Activated CD4-positive, alpha-beta T cell treated with anti-CD3 and anti-CD28 coated beads, Interleukin-2, Interleukin-4, amounts not matched to agents 100 ng/mL and 50 ng/mL, durations not matched to agents 16 hours and 8 hours (primary cell): Measurements from ENCODE around the gene R3HDML.
"Not testable (repeated sequence)": the region's sequence is repeated elsewhere in the genome, so short reads cannot be mapped to it uniquely, and the experiment has no call there.

Source experiments
- DNase-seq: peaks from one replicate; pipeline ENCODE4 v3.0.0-alpha.2; 2020; ENCODE audit warnings: low spot score

R3HDML gene

DNA sequence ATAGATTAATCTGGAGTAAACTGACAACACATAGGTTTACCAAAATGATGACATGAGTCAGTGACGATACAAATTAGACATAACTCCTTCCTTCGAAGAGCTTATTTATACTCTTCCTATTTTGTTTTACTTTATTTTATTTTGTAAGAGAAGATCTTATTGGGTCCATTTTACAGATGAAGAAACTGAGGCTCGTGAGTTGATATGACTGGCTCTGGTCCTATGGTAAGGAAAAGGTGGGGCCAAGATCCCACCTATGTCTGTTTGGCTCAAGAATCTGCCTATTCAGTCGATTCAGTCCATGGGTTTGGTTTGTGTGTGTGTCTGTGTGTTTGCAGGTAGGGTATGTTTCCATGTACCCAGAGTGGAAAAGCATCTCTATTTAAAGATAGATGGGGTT is 8.4 kb upstream of the R3HDML start:
- DNase-seq, result no peak

DNA sequence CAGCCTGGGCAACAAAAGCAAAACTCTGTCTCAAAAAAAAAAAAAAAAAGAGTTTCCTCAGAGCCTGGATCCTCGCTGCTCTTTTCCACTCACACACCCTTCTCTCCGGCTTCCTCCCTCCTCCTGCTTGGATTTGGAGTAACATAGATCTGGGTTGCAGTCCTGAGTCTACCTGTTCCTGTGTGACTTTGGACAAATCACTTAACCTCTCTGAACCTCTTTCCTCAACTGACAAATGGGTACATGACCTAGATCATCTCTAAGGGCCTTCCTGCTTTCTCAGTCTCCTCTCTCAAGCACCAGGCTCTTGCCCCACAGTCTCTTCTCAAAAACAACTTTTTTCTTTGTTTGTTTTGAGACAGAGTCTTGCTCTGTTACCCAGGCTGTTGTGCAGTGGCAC is 5.6 kb upstream of the R3HDML start:
- DNase-seq, result no peak

DNA sequence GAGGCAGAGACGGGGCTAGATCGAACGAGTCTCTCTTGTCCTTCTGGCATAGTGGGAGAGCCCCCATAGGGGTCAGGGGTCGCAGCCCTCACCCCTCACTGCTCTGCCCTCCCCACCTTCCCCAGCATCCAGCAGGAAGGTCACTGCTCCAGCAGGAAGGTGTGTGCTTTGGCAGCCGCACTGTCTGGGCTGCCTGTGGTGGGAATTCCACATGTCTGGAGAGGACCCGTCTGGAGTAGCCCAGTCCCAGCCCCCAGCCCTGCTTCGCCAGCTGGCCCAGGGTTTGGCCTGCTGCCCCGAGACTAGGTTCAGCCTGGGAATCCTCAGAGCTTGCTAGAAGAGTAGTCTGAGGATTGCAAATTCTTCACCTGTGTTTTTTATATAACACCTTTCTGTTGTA is 2.5 kb upstream of the R3HDML start:
- no peak for DNase-seq

DNA sequence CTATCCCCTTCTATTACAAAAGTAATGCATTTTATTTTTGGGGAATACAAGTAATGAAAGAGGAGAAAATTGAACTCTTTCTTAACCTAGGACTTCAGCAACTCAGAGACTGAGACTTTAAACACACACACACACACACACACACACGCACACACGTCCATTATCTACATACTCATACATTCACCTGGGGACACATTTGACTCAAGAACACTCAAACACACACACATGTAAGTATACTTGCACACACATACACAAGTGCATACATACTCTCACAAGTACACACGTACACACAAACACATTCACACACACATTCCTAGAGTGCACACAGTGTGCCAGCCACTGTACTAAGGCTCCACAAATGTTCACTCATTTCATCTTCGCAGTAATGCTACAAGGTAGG is 2.1 kb upstream of the R3HDML start:
- no peak for DNase-seq

DNA sequence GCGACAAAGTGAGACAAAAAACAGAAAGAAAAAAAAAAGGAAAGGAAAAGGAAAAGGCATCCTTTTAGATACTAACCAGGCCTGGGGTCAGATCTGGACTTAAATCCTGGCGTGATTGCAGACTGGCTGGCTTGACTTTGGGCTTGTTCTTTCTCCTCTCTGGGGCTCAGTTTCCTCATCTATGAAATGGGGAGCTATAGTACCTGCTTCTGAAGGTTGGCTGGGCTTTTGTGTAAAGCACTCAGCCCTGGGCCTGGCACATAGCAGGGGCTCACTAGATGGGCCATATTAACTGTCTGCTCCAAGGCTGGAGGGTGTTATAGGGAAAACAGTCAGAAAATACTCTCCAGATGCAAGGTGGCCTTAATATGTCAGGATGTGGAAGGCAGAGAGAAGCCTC is 1.2 kb upstream of the R3HDML start:
- no peak for DNase-seq

DNA sequence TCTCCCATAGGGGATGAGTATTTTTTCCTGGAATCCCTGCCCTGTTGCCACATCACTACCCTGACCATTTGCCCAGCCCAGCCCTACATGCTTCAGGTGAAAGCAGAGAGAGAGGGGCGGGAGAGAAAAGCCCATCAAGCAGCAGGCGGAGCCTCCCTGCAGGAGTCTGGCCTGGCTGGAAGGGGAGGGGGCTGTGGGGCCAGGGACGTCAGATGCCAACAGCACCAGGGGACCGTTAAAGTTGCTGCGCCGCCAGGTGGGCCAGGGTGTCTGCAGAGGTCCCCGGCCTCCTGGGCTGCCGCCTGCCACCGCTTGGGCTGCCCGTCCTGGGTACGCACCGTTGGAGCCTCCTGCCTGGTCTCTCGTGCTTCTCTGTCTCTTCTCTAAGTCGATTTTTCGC is 757 bp upstream of the R3HDML start:
- no peak for DNase-seq

DNA sequence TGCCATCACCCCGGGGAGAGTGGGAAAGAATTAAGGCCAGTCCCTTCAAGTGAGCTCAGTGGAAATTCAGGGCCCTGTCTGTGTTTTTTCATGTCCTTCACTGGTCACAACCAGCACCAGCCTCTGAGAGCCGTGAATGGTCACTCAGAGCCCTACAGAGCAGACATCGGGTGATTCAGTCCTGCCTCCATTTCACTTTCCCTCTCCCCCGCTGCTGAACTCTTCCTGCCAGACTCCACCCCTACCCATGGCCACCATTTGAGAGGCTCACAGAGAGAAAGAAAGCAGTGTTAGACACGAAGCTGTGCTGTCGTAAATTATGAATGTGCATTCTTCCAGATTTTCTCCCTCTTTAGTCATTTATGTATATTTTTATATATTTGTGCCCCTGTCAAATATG is 5.4 kb downstream of the R3HDML start:
- DNase-seq, result no peak

DNA sequence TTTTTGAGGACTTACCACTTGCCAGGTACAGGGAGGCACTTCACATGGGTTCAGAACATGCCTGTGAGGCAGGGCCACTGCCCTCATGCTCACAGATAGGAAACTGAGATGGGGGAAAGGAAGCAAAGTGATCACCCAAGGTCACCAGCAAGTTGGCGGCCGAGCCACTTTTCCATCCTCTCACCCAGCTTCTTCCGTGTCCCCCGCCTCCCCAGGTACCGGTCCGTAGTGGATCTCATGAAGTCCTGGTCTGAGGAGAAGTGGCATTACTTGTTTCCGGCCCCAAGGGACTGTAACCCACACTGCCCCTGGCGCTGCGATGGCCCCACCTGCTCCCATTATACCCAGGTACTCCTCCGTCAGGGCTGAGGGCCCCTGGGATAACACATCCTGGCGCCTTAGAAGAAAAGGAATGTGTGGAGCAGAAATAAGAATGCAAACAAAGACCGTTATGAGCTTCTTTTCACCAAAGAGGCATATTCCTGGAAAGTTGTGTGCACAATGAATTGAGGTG is 6.4 kb downstream of the R3HDML start:
- DNase-seq, result no peak

DNA sequence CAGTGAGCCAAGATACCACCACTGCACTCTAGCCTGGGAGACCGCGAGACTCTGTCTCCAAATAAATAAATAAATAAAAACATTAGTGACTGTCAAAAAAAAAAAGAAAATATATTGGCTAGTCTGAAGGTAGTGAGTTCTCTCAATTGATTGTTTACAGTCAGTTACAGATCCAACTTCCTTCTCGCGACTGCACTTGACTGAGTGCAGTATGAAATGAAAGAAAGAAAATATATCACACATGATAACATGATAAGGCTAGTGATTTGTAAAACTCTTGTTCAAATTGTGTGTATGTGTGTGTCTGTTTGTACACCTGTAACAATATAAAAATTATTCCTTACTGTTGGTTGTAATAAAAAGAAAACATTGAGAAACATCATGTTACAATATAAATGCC is 7.9 kb downstream of the R3HDML start:
- DNase-seq, result no peak

DNA sequence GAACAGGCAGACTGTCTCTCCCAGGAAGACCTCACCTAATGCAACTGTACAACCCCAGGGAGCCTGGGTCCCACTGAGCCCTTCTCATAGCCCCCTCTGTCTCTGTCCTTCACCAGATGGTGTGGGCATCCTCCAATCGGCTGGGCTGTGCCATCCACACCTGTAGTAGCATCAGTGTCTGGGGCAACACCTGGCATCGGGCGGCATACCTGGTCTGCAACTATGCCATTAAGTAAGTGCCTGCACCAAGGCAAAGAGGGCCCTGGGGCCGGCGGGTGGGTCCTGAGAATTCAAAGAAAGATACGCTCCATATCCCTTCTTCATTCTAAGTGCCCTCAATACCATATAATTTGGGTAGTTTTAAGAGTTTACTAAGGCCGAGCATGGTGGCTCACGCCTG is 8.3 kb downstream of the R3HDML start:
- no peak for DNase-seq

DNA sequence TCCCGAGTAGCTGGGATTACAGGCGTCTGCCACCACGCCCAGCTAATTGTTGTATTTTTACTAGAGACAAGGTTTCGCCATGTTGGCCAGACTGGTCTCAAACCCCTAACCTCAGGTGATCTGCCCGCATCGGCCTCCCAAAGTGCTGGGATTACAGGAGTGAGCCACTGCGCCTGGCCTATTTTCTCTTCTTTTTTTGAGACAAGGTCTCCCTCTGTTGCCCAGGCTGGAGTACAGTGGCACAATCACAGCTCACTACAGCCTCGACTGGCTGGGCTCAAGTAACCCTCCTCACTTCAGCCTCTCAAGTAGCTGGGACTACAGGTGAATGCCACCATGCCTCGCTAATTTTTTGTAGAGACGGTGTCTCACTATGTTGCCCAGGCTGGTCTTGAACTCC is 9.1 kb downstream of the R3HDML start:
- not testable (repeated sequence) for DNase-seq

DNA sequence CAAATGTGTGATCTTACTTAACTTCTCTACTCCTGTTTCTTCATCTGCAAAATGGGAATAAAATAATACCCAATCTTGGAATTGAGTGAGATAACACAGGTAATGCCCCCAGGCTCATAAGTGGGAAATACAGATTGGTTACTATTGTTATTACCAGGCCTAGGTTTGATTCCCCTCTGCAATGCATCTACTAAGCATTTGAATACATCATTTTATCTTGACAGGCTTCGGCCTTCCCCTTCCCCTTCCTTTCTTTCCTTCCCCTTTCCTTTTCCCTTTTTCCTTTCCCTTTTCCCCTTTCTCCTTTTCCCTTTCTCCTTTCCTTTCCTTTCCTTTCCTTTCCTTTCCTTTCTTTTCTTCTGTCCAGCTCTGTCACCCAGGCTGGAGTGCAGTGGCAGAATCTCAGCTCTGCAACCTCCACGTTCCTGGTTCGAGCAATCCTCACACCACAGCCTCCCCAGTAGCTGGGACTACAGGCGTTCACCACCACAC is 11.4 kb downstream of the R3HDML start:
- DNase-seq, result no peak

DNA sequence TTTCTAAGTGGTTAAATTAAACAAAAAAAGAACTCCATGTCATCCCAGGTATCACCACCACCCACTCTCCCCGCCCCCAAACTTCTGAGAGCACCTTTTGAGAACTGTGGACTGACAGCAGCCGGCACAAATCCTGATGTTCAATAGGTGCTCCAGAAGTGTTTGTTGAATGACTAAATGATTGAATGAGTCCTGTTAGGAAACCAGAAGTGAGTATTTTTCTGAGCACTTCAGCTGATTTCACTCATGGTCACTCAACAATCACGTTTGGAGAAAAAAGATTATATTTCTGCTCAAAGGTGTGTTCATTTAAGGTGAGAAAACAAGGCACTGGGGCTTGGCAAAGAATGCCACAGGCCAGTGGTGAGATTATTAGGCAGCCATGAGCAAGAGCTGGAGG is 12.5 kb downstream of the R3HDML start:
- DNase-seq, result no peak

DNA sequence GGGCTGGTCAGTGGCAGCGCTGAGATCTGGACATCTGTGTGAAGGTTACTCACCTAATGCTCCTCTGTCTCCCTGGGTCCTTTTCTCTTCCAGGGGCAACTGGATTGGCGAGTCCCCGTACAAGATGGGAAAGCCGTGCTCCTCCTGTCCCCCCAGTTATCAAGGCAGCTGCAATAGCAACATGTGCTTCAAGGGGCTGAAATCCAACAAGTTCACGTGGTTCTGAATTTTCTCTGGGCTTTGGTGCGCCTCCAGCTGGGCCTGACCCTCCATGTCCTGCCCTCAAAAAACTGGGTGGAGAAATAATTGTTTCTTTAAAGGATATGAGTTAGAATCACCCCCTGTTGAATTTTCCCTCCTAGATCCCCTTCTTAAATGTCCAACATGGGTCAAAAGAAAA is 13.7 kb downstream of the R3HDML start:
- DNase-seq, result no peak

DNA sequence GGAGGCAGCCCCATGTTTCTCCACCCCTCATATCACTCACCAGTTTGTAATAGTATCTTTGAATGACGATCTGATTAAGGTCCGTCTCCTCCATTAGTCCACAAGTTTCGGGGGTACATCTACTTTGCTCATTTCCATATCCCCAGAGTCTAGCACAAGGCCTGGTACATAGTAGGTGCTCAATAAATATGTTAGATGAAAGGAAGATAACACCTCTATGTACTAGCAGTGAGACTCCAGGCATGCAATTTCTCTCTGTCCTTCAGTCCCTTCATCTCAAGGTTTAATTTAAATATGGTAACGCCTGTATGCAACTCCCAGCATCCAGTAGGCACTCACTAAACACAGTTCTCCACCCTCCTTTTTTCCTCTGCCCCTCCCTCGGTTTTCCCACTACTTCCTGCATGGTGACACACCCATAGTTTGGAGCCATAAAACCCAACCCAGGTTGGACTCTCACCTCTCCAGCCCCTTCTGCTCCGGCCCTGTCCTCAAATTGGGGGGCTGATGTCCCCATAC is 18.2 kb downstream of the R3HDML start:
- no peak for DNase-seq

DNA sequence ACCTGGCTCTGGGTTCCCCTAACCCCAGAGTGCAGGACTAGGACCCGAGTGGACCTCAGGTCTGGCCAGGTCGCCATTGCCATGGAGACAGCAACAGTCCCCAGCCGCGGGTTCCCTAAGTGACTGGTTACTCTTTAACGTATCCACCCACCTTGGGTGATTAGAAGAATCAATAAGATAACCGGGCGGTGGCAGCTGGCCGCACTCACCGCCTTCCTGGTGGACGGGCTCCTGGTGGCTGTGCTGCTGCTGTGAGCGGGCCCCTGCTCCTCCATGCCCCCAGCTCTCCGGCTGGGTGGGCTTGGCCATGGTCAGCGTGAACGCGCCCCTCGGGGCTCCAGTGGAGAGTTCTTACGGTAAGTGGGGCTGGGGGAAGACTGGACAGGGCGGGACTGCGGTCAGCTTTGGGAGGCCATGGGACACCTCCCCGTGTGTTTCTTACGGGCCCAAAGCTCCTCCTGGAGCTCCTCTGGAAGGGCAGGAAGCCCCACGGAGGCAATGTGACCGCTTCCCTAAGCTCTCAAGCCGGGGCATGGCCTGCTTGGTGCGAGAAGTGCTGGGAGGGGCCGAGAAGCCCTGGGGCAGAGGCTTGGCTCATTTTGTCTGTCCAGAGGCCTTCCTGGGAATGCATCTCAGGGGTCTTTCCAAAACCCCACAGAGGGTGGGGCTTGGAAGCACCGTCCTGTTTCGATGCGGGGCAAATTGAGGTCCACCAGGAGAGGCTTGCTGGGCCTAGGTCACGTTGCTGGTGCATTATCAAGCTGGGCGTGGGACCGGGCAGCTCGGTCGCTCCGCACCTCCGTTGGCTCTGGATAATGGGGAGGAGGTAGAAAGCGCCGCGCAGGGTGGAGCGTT is 18.9 kb downstream of the R3HDML start, which contains the start of gene HNF4A:
HNF4A (plus strand) TSS at position 202 of the 855 bp plus-strand sequence; CDS start at position 308, 106 bp downstream.
- DNase-seq, result no peak

DNA sequence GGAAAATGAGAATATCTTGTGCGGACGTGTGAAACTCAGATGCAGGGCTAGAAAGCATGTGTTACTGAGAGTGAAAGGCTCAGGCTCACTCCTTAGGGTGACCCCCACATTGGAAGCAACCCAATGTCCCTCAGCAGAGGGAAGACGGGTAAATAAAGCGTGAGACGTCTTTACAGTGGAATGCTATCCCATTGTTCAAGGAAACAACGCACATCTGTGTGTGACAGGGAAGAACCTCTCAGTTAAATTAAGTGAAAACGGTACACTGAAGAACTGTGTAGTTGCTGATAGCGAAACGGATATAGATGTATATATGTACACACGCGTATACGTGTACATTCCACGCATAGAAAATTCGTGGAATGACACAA is 19.5 kb downstream of the R3HDML start:
- DNase-seq, result no peak

DNA sequence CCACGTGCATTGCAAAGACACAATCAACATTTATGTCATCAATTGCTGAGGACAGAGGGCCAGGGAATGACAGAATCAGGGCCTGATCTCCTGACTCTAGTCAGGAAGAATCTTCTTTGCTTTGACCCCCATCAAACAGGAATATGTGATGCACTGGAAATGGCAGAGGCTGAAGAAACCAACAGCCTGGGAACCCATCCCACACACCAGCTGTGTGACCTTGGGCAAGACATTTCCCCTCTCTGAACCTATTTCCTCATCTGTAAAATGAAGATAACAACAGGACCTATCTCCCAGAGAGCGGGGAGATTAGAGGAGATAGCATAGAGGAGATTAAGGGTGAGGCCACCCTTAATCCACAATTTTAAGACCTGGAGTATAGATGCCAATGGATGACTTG is 20.2 kb downstream of the R3HDML start:
- DNase-seq, result no peak

DNA sequence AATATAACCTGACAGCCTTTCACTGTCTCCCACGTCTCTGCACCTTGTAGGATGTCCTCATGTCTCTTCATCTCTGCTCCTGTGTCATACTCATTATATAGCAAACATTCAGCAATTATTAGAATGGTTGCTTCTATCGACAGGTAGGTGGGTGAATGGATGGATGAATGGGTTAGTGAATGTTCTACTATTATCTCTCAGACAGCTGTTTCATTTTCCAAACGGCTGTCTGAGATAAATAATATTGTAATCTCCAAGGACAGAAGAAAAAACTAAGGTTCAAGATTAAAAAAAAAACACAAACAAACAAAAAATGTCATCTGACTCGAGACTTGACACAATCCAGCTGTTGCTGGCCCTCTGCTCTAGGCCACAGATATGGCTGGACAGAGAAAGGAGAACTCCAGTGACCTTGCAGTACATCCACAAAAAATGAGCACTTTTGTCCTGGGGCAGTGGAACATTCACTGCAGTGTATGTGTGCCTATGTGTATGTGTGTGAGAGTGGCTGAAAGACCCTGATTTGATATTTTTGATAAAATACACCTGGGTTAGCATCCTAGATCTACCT is 20.8 kb downstream of the R3HDML start:
- DNase-seq, result no peak

DNA sequence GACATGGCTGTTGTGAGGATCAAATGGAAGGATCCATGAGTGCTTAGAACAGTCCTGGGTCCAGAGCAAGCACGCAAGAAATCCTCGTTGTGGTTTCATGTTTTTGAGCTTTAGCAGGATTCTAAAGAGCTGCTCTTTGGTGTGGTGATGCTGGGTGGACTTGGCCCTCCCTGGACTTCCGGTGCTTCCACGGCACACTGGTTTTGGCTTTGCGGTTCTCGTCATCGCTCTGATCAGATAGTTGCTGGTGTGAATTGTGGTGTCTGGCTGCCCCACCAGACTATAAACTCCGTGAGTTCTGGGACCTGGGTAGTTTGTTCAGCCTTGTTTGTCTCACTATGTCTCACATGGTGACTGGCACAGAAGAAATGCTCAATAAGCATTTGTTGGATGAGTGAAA is 21.9 kb downstream of the R3HDML start:
- DNase-seq, result no peak

DNA sequence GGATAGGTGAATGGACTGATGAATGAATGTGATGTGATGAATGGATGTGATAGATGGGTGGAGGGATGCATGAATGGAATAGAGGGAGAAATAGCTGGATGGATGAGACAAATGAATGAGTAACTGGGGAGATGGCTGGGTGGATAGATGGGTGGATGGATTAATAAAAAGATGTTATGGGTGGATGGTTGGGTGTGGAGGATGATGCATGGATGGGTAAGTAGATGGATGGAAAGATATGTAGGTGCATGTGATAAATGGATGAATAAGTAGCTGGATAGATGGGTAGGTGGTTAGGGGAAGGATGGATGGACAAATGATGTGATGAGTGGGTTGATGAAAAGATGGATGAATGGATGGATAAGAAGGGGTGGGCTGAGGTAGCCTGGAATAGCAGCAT is 23.4 kb downstream of the R3HDML start:
- DNase-seq, result no peak

DNA sequence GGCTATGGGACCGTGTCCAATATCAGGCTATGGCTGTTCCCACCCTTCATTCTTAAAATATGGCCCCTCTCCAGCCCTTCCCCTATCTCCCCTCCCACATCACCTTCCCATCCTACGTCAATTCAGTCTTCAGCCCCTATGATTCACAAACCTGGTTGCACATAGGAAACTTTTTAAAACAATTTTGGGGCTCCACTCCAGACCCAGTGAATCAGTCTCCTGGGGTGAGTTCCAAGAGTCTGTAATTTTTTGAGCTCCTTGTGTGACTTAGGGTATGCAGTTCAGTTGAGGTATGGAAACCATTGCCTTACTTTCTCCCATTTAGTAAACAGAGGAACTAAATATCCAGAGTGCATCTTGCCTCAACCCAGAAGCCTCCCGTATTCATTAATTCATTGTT is 24.2 kb downstream of the R3HDML start:
- DNase-seq, result no peak

DNA sequence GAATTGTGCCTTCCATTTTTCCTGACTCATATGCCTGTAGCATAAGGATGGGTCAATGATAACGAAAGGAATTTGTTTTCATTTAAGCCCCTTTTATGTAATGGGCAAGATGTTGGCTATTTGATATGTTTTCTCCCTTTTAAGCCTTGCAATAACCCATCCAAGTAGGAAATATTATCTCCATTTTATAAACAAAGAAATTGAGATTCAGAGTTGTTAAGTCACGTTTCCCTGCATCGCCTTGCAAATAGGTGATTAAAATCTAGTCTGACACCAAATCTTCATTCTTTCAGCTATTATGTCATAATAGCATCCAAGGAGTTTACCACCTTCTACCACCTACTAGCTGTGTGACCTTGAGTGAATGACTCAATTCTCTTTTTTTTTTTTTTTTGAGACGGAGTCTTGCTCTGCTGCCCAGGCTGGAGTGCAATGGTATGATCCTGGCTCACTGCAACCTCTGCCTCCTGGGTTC is 25.7 kb downstream of the R3HDML start:
- no peak for DNase-seq
